ENCODE results near the gene CCM2L.

The CCM2L gene

DNA sequence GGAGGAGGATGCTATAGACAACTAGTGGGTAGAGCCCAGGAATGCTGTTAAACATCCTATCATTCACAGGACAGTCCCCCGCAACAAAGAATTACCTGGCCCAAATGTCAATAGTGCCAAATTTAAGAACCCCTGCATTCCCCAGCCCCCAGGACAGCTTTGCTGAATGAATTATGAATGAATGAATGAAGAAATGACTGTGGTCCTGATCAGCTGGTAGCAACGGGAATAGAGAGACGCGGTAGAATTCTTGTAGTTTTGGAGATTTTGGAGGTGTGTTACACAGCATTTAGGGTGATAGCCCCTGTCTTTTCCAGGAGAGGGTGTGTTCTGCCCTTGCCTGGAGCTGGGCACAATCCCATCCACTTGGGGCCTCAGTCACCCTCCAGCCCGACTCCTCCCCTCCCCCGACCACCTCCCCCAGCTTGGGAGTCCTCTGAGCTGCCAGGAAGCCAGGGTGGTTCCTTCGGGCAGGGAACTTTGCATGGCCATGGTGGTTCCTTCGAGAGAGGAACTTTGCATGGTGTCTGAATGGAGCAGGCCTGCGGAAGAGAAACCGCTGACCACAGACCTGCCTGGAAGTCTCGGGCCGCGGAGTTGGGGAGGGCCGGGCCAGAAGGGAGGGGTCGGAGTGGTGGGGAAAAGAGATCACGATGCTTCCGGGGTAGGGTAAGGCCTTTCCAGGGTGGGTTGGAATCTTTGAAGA is 40.8 kb downstream of the CCM2L start:
- Histone ChIP-seq H3K27me3 (ENCODE audit: insufficient read depth, low read length) (peaks cover 40% of the 10 kb centered on the region), H3K79me1 (ENCODE audit: low read length) (no peaks in the 10 kb centered on the region), H2BK120ac (ENCODE audit: insufficient read depth, low read length, poor library complexity) (no peak overlapping the region), H3K79me2 (ENCODE audit: control insufficient read depth, insufficient read depth, low read length, poor library complexity) (no peaks in the 10 kb centered on the region), H4K8ac (ENCODE audit: low read depth, low read length) (no peak overlapping the region), H2AK5ac (ENCODE audit: low read length) (no peak overlapping the region), H3K36me3 (ENCODE audit: control insufficient read depth in 1 of 2, insufficient read depth in 2 of 2, low read length in 2 of 2) (no peaks in the 10 kb centered on the region), H4K12ac (ENCODE audit: low read depth, low read length) (no peak overlapping the region), H3K4ac (ENCODE audit: low read depth, low read length) (no peak overlapping the region), H2BK5ac (ENCODE audit: low read depth, low read length, poor library complexity) (no peak overlapping the region), H2BK12ac (ENCODE audit: low read length) (no peak overlapping the region), H3K23ac (ENCODE audit: low read length) (no peak overlapping the region), H3K4me2 (ENCODE audit: low read length) (peak overlapping the region; percentile 17), H3K18ac (ENCODE audit: low read length) (no peak overlapping the region), H2AFZ (ENCODE audit: insufficient read depth, low read length, poor library complexity) (no peak overlapping the region), H3K9me3 (ENCODE audit: insufficient read depth, low read depth, low read length) (peaks cover 5% of the 10 kb centered on the region), H3K9ac (ENCODE audit: low read length) (no peak overlapping the region), H3K27ac (ENCODE audit: low read depth, low read length) (no peak overlapping the region), H3K14ac (ENCODE audit: low read length) (no peak overlapping the region), H3K4me1 (ENCODE audit: control insufficient read depth in 1 of 2, insufficient read depth in 2 of 2, low read length in 2 of 2) (peaks cover 6% of the 10 kb centered on the region in 2 experiments), H4K91ac (ENCODE audit: low read depth, low read length) (no peak overlapping the region), H3K4me3 (ENCODE audit: low read depth, low read length) (no peak overlapping the region)
- peak in 1 of 2 donors; percentile 18 for DNase-seq
- no CpG with 5 or more reads among the region's 17 CpGs for WGBS (ENCODE audit: extremely low coverage, insufficient coverage, insufficient read length)

DNA sequence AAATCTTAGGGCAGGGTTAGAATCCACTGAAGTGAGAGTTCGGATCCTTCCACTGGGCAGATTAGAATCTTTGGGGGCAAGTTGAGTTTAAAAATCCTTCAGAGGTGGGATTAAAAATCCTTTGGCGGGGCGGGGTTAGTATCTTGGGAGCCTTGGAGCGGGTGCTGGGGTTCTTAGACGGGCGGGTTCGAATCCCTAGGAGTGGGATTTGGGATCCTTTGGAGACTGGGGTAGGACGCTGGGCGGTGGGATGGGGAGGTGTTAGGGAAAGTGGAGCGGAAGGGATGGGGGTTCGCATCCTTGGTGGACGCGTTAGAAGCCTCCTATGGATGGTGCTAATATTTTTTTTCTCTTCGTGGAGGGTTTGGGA is 41.5 kb downstream of the CCM2L start:
- H3K27ac ChIP-seq (ENCODE audit: low read depth, low read length): no peak overlapping the region
- H3K14ac ChIP-seq (ENCODE audit: low read length): no peak overlapping the region
- no peaks in the 10 kb centered on the region for H3K79me1 ChIP-seq (ENCODE audit: low read length)
- H2BK12ac ChIP-seq (ENCODE audit: low read length): no peak overlapping the region
- H3K23ac ChIP-seq (ENCODE audit: low read length): no peak overlapping the region
- H3K4me1 ChIP-seq (ENCODE audit: control insufficient read depth in 1 of 2, insufficient read depth in 2 of 2, low read length in 2 of 2): peaks cover 6% of the 10 kb centered on the region in 2 experiments
- H2BK120ac ChIP-seq (ENCODE audit: insufficient read depth, low read length, poor library complexity): no peak overlapping the region
- H4K91ac ChIP-seq (ENCODE audit: low read depth, low read length): no peak overlapping the region
- no peak overlapping the region for H4K8ac ChIP-seq (ENCODE audit: low read depth, low read length)
- H3K4ac ChIP-seq (ENCODE audit: low read depth, low read length): no peak overlapping the region
- peaks cover 5% of the 10 kb centered on the region for H3K9me3 ChIP-seq (ENCODE audit: insufficient read depth, low read depth, low read length)
- H4K12ac ChIP-seq (ENCODE audit: low read depth, low read length): no peak overlapping the region
- peaks cover 40% of the 10 kb centered on the region for H3K27me3 ChIP-seq (ENCODE audit: insufficient read depth, low read length)
- H3K9ac ChIP-seq (ENCODE audit: low read length): no peak overlapping the region
- no peak overlapping the region for H3K18ac ChIP-seq (ENCODE audit: low read length)
- no peaks in the 10 kb centered on the region for H3K36me3 ChIP-seq (ENCODE audit: control insufficient read depth in 1 of 2, insufficient read depth in 2 of 2, low read length in 2 of 2)
- no peak overlapping the region for H3K4me3 ChIP-seq (ENCODE audit: low read depth, low read length)
- H3K79me2 ChIP-seq (ENCODE audit: control insufficient read depth, insufficient read depth, low read length, poor library complexity): no peaks in the 10 kb centered on the region
- no peak overlapping the region for H2BK5ac ChIP-seq (ENCODE audit: low read depth, low read length, poor library complexity)
- peak overlapping the region; percentile 44 for H3K4me2 ChIP-seq (ENCODE audit: low read length)
- no peak overlapping the region for H2AFZ ChIP-seq (ENCODE audit: insufficient read depth, low read length, poor library complexity)
- no peak for DNase-seq
- no peak overlapping the region for H2AK5ac ChIP-seq (ENCODE audit: low read length)
- WGBS (ENCODE audit: extremely low coverage, insufficient coverage, insufficient read length): no CpG with 5 or more reads among the region's 14 CpGs

DNA sequence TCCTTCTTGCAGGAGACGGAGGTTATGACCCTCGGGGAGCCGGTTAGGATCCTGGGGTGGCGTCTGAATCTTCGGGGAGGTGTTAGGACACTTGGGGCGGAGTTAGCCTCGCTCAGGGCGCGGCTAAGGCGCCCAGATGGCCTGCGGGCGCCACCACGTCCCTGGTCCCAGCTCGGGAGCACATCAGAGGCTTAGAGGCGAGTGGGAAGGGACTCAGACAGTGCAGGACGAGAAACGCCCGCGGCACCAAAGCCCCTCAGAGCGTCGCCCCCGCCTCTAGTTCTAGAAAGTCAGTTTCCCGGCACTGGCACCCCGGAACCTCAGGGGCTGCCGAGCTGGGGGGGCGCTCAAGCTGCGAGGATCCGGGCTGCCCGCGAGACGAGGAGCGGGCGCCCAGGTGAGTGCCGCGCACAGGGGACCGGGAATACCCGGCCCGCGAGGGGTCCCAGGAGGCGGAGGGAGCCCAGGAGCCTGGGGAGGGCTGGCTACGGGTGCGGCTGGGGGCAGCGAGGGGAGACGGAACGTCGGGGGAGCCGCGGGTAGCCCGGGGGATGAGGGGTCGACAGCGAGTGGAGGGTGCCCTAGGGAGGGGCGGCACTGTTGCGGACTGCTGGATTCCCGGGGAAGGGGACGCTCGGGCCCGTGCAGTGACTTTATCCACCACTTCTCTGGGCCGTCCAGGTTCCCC is 42.0 kb downstream of the CCM2L start, which contains the start of gene HCK:
HCK (plus strand) TSS at position 153 of the 688 bp plus-strand sequence.
- Histone ChIP-seq H3K9ac (ENCODE audit: low read length) (no peak within 1 kb of the TSS), H3K36me3 (ENCODE audit: control insufficient read depth in 1 of 2, insufficient read depth in 2 of 2, low read length in 2 of 2) (no peaks in the 10 kb centered on the region), H4K91ac (ENCODE audit: low read depth, low read length) (no peak within 1 kb of the TSS), H3K27ac (ENCODE audit: low read depth, low read length) (no peak within 1 kb of the TSS), H2AK5ac (ENCODE audit: low read length) (no peak within 1 kb of the TSS), H3K4me3 (ENCODE audit: low read depth, low read length) (no peak within 1 kb of the TSS), H3K79me1 (ENCODE audit: low read length) (no peaks in the 10 kb centered on the region), H2BK120ac (ENCODE audit: insufficient read depth, low read length, poor library complexity) (no peak within 1 kb of the TSS), H3K4me1 (ENCODE audit: control insufficient read depth in 1 of 2, insufficient read depth in 2 of 2, low read length in 2 of 2) (peaks cover 6% of the 10 kb centered on the region in 2 experiments), H3K9me3 (ENCODE audit: insufficient read depth, low read depth, low read length) (peaks cover 5% of the 10 kb centered on the region), H2BK12ac (ENCODE audit: low read length) (no peak within 1 kb of the TSS), H3K4me2 (ENCODE audit: low read length) (peak within 1 kb of the TSS; percentile 44), H3K27me3 (ENCODE audit: insufficient read depth, low read length) (peaks cover 40% of the 10 kb centered on the region), H3K4ac (ENCODE audit: low read depth, low read length) (no peak within 1 kb of the TSS), H4K12ac (ENCODE audit: low read depth, low read length) (no peak within 1 kb of the TSS), H4K8ac (ENCODE audit: low read depth, low read length) (no peak within 1 kb of the TSS), H3K23ac (ENCODE audit: low read length) (no peak within 1 kb of the TSS), H3K14ac (ENCODE audit: low read length) (no peak within 1 kb of the TSS), H2AFZ (ENCODE audit: insufficient read depth, low read length, poor library complexity) (peak within 1 kb of the TSS; percentile 18), H2BK5ac (ENCODE audit: low read depth, low read length, poor library complexity) (no peak within 1 kb of the TSS), H3K18ac (ENCODE audit: low read length) (no peak within 1 kb of the TSS), H3K79me2 (ENCODE audit: control insufficient read depth, insufficient read depth, low read length, poor library complexity) (no peaks in the 10 kb centered on the region)
- no CpG with 5 or more reads among the region's 58 CpGs for WGBS (ENCODE audit: extremely low coverage, insufficient coverage, insufficient read length)
- DNase-seq: peak in 1 of 2 donors; percentile 41

DNA sequence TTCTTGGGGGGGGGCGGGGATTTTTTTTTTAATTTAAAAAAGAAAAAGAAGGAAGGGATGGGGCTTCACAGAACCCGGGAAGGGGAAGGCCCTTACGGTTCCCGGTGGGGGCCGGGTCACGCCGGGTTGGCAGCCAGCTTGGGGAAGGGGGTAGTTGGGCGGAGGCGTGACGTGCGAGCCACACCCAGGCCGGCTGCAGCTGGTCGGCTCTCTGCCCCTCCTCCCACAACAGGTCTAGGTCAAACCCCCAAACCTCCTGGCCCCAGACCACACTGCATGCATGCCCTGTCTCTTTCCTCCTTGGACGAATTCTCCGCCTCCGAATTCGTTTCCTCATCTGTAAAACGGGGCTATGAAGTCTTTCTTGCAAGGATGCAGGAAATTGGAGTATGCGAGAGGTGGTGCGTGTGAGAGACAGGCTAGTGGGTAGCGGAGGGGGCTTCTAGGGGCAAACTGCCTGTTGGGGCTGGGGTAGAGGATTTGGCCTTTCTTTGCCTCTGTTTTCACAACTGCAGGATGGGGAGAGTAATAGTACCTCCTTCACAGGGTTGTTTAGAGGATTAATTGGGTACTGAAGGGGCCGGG is 42.6 kb downstream of the CCM2L start:
- no CpG with 5 or more reads among the region's 22 CpGs for WGBS (ENCODE audit: extremely low coverage, insufficient coverage, insufficient read length)

More for the DNA sequence above, 42.6 kb downstream of the CCM2L start:
- peaks cover 6% of the 10 kb centered on the region in 2 experiments for H3K4me1 ChIP-seq (ENCODE audit: control insufficient read depth in 1 of 2, insufficient read depth in 2 of 2, low read length in 2 of 2)
- H2BK5ac ChIP-seq (ENCODE audit: low read depth, low read length, poor library complexity): no peak overlapping the region
- no peak overlapping the region for H3K14ac ChIP-seq (ENCODE audit: low read length)
- H3K27me3 ChIP-seq (ENCODE audit: insufficient read depth, low read length): peaks cover 40% of the 10 kb centered on the region
- H3K79me1 ChIP-seq (ENCODE audit: low read length): no peaks in the 10 kb centered on the region
- no peak overlapping the region for H3K4ac ChIP-seq (ENCODE audit: low read depth, low read length)
- H3K23ac ChIP-seq (ENCODE audit: low read length): no peak overlapping the region
- no peak overlapping the region for H3K18ac ChIP-seq (ENCODE audit: low read length)
- DNase-seq: no peak
- no peak overlapping the region for H4K12ac ChIP-seq (ENCODE audit: low read depth, low read length)
- no peak overlapping the region for H2AFZ ChIP-seq (ENCODE audit: insufficient read depth, low read length, poor library complexity)
- no peak overlapping the region for H2BK120ac ChIP-seq (ENCODE audit: insufficient read depth, low read length, poor library complexity)
- H3K4me3 ChIP-seq (ENCODE audit: low read depth, low read length): no peak overlapping the region
- no peak overlapping the region for H3K4me2 ChIP-seq (ENCODE audit: low read length)
- H4K91ac ChIP-seq (ENCODE audit: low read depth, low read length): no peak overlapping the region
- no peak overlapping the region for H2BK12ac ChIP-seq (ENCODE audit: low read length)
- no peaks in the 10 kb centered on the region for H3K79me2 ChIP-seq (ENCODE audit: control insufficient read depth, insufficient read depth, low read length, poor library complexity)
- H3K36me3 ChIP-seq (ENCODE audit: control insufficient read depth in 1 of 2, insufficient read depth in 2 of 2, low read length in 2 of 2): no peaks in the 10 kb centered on the region
- H4K8ac ChIP-seq (ENCODE audit: low read depth, low read length): no peak overlapping the region
- H3K9ac ChIP-seq (ENCODE audit: low read length): no peak overlapping the region
- H3K27ac ChIP-seq (ENCODE audit: low read depth, low read length): no peak overlapping the region
- H2AK5ac ChIP-seq (ENCODE audit: low read length): no peak overlapping the region
- peaks cover 6% of the 10 kb centered on the region for H3K9me3 ChIP-seq (ENCODE audit: insufficient read depth, low read depth, low read length)
